ENCODE data around the gene POC5. TPM values are rescaled to one million over a fixed set of nuclear protein-coding genes. Genes with fewer than 3 reads are reported as not detected.

Gene POC5
- polyA plus RNA-seq, 4 donors, result 4.3 to 9.0 (median 6.7) TPM

GRCh38 chr5:75664979-75665378 lies 52.3 kb downstream of the POC5 start:
- DNase-seq (no peak), FAIRE-seq (no peak)
- WGBS, 3 donors, result 90 to 96% (median 90%) methylated on average over 2 of the region's 2 CpGs
- H3K27me3 ChIP-seq (ENCODE audit: control insufficient read depth in 3 of 3, insufficient read depth in 3 of 3, low read length in 3 of 3), result no peaks in the 10 kb centered on the region
- H3K4me1 ChIP-seq (ENCODE audit: control insufficient read depth in 3 of 3, insufficient read depth in 2 of 3, low read depth in 1 of 3, low read length in 2 of 3), result peaks cover 3 to 13% (median 9%) of the 10 kb centered on the region in 3 donors
- peaks cover 0 to 27% (median 0%) of the 10 kb centered on the region in 3 donors for H3K36me3 ChIP-seq (ENCODE audit: control insufficient read depth in 3 of 3, insufficient read depth in 2 of 3, low read depth in 1 of 3, low read length in 3 of 3)
- H3K27ac ChIP-seq (ENCODE audit: low read depth in 1 of 3, low read length in 2 of 3), result no peak overlapping the region
- H3K4me3 ChIP-seq (ENCODE audit: low read depth in 1 of 3, low read length in 3 of 3), result no peak overlapping the region
- H3K9me3 ChIP-seq (ENCODE audit: control insufficient read depth in 2 of 2, insufficient read depth in 1 of 2, low read depth in 1 of 2, low read length in 1 of 2), result no peaks in the 10 kb centered on the region

- H3K36me3 ChIP-seq (ENCODE audit: control insufficient read depth in 3 of 3, insufficient read depth in 2 of 3, low read depth in 1 of 3, low read length in 3 of 3), result peaks cover 0 to 25% (median 0%) of the 10 kb centered on the region in 3 donors
- no peak overlapping the region for H3K4me3 ChIP-seq (ENCODE audit: low read depth in 1 of 3, low read length in 3 of 3)
- H3K9me3 ChIP-seq (ENCODE audit: control insufficient read depth in 2 of 2, insufficient read depth in 1 of 2, low read depth in 1 of 2, low read length in 1 of 2), result no peaks in the 10 kb centered on the region
- H3K4me1 ChIP-seq (ENCODE audit: control insufficient read depth in 3 of 3, insufficient read depth in 2 of 3, low read depth in 1 of 3, low read length in 2 of 3), result peaks cover 0 to 4% (median 1%) of the 10 kb centered on the region in 3 donors
- DNase-seq, result no peak
- no peak for FAIRE-seq
- WGBS, 3 donors, result 84 to 87% (median 87%) methylated on average over 12 of the region's 12 CpGs
- no peak overlapping the region for H3K27ac ChIP-seq (ENCODE audit: low read depth in 1 of 3, low read length in 2 of 3)
- no peaks in the 10 kb centered on the region for H3K27me3 ChIP-seq (ENCODE audit: control insufficient read depth in 3 of 3, insufficient read depth in 3 of 3, low read length in 3 of 3)
These were observed 53.5 kb downstream of the POC5 start for GRCh38 chr5:75663579-75664284.

GRCh38 chr5:75662061-75662460 lies 55.2 kb downstream of the POC5 start:
- 91 to 93% (median 91%) methylated on average over 2 of the region's 2 CpGs for whole genome bisulfite sequencing, 3 donors
- DNase-seq (no peak), FAIRE-seq (no peak)
- Histone ChIP-seq H3K9me3 (ENCODE audit: control insufficient read depth in 2 of 2, insufficient read depth in 1 of 2, low read depth in 1 of 2, low read length in 1 of 2) (no peaks in the 10 kb centered on the region), H3K4me1 (ENCODE audit: control insufficient read depth in 3 of 3, insufficient read depth in 2 of 3, low read depth in 1 of 3, low read length in 2 of 3) (no peaks in the 10 kb centered on the region), H3K4me3 (ENCODE audit: low read depth in 1 of 3, low read length in 3 of 3) (no peak overlapping the region), H3K27me3 (ENCODE audit: control insufficient read depth in 3 of 3, insufficient read depth in 3 of 3, low read length in 3 of 3) (no peaks in the 10 kb centered on the region), H3K27ac (ENCODE audit: low read depth in 1 of 3, low read length in 2 of 3) (no peak overlapping the region), H3K36me3 (ENCODE audit: control insufficient read depth in 3 of 3, insufficient read depth in 2 of 3, low read depth in 1 of 3, low read length in 3 of 3) (peaks cover 0 to 20% (median 0%) of the 10 kb centered on the region in 3 donors)

- 85% methylated on average over 16 of the region's 16 CpGs for WGBS, 3 donors
- Histone ChIP-seq H3K27me3 (ENCODE audit: control insufficient read depth in 3 of 3, insufficient read depth in 3 of 3, low read length in 3 of 3) (no peaks in the 10 kb centered on the region), H3K4me3 (ENCODE audit: low read depth in 1 of 3, low read length in 3 of 3) (no peak overlapping the region)
These were observed 56.4 kb downstream of the POC5 start for GRCh38 chr5:75660678-75661465.

GRCh38 chr5:75659791-75660450 lies 57.3 kb downstream of the POC5 start:
- FAIRE-seq, result no peak

More at GRCh38 chr5:75660678-75661465, 56.4 kb downstream of the POC5 start:
- no peak for DNase-seq
- Histone ChIP-seq H3K36me3 (ENCODE audit: control insufficient read depth in 3 of 3, insufficient read depth in 2 of 3, low read depth in 1 of 3, low read length in 3 of 3) (peaks cover 0 to 13% (median 0%) of the 10 kb centered on the region in 3 donors), H3K4me1 (ENCODE audit: control insufficient read depth in 3 of 3, insufficient read depth in 2 of 3, low read depth in 1 of 3, low read length in 2 of 3) (no peaks in the 10 kb centered on the region), H3K9me3 (ENCODE audit: control insufficient read depth in 2 of 2, insufficient read depth in 1 of 2, low read depth in 1 of 2, low read length in 1 of 2) (no peaks in the 10 kb centered on the region), H3K27ac (ENCODE audit: low read depth in 1 of 3, low read length in 2 of 3) (no peak overlapping the region)
- FAIRE-seq, result no peak

GRCh38 chr5:75656311-75657003 lies 60.8 kb downstream of the POC5 start:
- Histone ChIP-seq H3K27me3 (ENCODE audit: control insufficient read depth in 3 of 3, insufficient read depth in 3 of 3, low read length in 3 of 3) (no peaks in the 10 kb centered on the region), H3K27ac (ENCODE audit: low read depth in 1 of 3, low read length in 2 of 3) (no peak overlapping the region), H3K9me3 (ENCODE audit: control insufficient read depth in 2 of 2, insufficient read depth in 1 of 2, low read depth in 1 of 2, low read length in 1 of 2) (no peaks in the 10 kb centered on the region), H3K4me1 (ENCODE audit: control insufficient read depth in 3 of 3, insufficient read depth in 2 of 3, low read depth in 1 of 3, low read length in 2 of 3) (no peaks in the 10 kb centered on the region), H3K4me3 (ENCODE audit: low read depth in 1 of 3, low read length in 3 of 3) (peak overlapping the region in 2 of 3 donors; percentile 23 to 26), H3K36me3 (ENCODE audit: control insufficient read depth in 3 of 3, insufficient read depth in 2 of 3, low read depth in 1 of 3, low read length in 3 of 3) (peaks cover 0 to 13% (median 0%) of the 10 kb centered on the region in 3 donors)
- DNase-seq (no peak), FAIRE-seq (no peak)
- 55 to 73% (median 68%) methylated on average over 9 of the region's 9 CpGs for WGBS, 3 donors

More at GRCh38 chr5:75659791-75660450, 57.3 kb downstream of the POC5 start:
- Histone ChIP-seq H3K4me3 (ENCODE audit: low read depth in 1 of 3, low read length in 3 of 3) (no peak overlapping the region), H3K27me3 (ENCODE audit: control insufficient read depth in 3 of 3, insufficient read depth in 3 of 3, low read length in 3 of 3) (no peaks in the 10 kb centered on the region), H3K4me1 (ENCODE audit: control insufficient read depth in 3 of 3, insufficient read depth in 2 of 3, low read depth in 1 of 3, low read length in 2 of 3) (no peaks in the 10 kb centered on the region), H3K27ac (ENCODE audit: low read depth in 1 of 3, low read length in 2 of 3) (no peak overlapping the region), H3K9me3 (ENCODE audit: control insufficient read depth in 2 of 2, insufficient read depth in 1 of 2, low read depth in 1 of 2, low read length in 1 of 2) (no peaks in the 10 kb centered on the region), H3K36me3 (ENCODE audit: control insufficient read depth in 3 of 3, insufficient read depth in 2 of 3, low read depth in 1 of 3, low read length in 3 of 3) (peaks cover 0 to 14% (median 0%) of the 10 kb centered on the region in 3 donors)
- WGBS, 3 donors, result 76 to 93% (median 87%) methylated on average over 3 of the region's 3 CpGs
- no peak for DNase-seq

GRCh38 chr5:75654693-75655295 lies 62.4 kb downstream of the POC5 start:
- WGBS, 3 donors, result 88 to 93% (median 92%) methylated on average over 19 of the region's 19 CpGs
- Histone ChIP-seq H3K4me1 (ENCODE audit: control insufficient read depth in 3 of 3, insufficient read depth in 2 of 3, low read depth in 1 of 3, low read length in 2 of 3) (no peaks in the 10 kb centered on the region), H3K27me3 (ENCODE audit: control insufficient read depth in 3 of 3, insufficient read depth in 3 of 3, low read length in 3 of 3) (no peaks in the 10 kb centered on the region), H3K9me3 (ENCODE audit: control insufficient read depth in 2 of 2, insufficient read depth in 1 of 2, low read depth in 1 of 2, low read length in 1 of 2) (no peaks in the 10 kb centered on the region), H3K36me3 (ENCODE audit: control insufficient read depth in 3 of 3, insufficient read depth in 2 of 3, low read depth in 1 of 3, low read length in 3 of 3) (peaks cover 0 to 13% (median 0%) of the 10 kb centered on the region in 3 donors), H3K27ac (ENCODE audit: low read depth in 1 of 3, low read length in 2 of 3) (no peak overlapping the region), H3K4me3 (ENCODE audit: low read depth in 1 of 3, low read length in 3 of 3) (no peak overlapping the region)
- DNase-seq, result no peak
- no peak for FAIRE-seq

Measured in small intestine (tissue), 7 donors.